ENCODE results near the gene CCDC88C.

- TF ChIP-seq CTCF (IDR thresholded peaks at IDR 0.05; ENCODE audit: insufficient read depth, low read depth, low read length) (no peak), EZH2 (IDR thresholded peaks at IDR 0.05; ENCODE audit: insufficient read depth, low read length) (no peak)
These were observed 15.9 kb downstream of the CCDC88C start for GRCh38 chr14:91401751-91402150.
